NCI-H446 treated with DMSO at 0.1 percent for 48 hours (cell line): ENCODE measurements around the gene PRF1.
"Not testable (repeated sequence)": the region's sequence is repeated elsewhere in the genome, so short reads cannot be mapped to it uniquely, and the experiment has no call there.

ENCODE experiments used
- DNase-seq: peaks from one replicate; lab custom pipeline; 2025; lab: John Stamatoyannopoulos, UW

PRF1 gene

GRCh38 chr10:70617798-70618568 lies 15.4 kb upstream of the PRF1 start:
- DNase-seq = no peak

GRCh38 chr10:70616761-70617160 lies 14.2 kb upstream of the PRF1 start:
- DNase-seq = no peak

GRCh38 chr10:70615784-70616522 lies 13.4 kb upstream of the PRF1 start:
- DNase-seq = no peak

- no peak for DNase-seq
These were observed 12.7 kb upstream of the PRF1 start for GRCh38 chr10:70615211-70615610.

GRCh38 chr10:70614364-70614763 lies 11.8 kb upstream of the PRF1 start:
- DNase-seq = not testable (repeated sequence)

GRCh38 chr10:70613941-70614340 lies 11.4 kb upstream of the PRF1 start:
- DNase-seq = no peak

- DNase-seq = no peak
These were observed 5.4 kb upstream of the PRF1 start for GRCh38 chr10:70607936-70608335.

GRCh38 chr10:70605161-70605560 lies 2.6 kb upstream of the PRF1 start:
- no peak for DNase-seq

GRCh38 chr10:70604106-70604505 lies 1.6 kb upstream of the PRF1 start:
- no peak for DNase-seq

- no peak for DNase-seq
These were observed 884 bp upstream of the PRF1 start for GRCh38 chr10:70603449-70603801.

- no peak for DNase-seq
These were observed 795 bp downstream of the PRF1 start for GRCh38 chr10:70601746-70602145.

GRCh38 chr10:70600512-70601395 lies 1.8 kb downstream of the PRF1 start:
- no peak for DNase-seq

GRCh38 chr10:70599791-70600190 lies 2.8 kb downstream of the PRF1 start:
- DNase-seq = no peak

GRCh38 chr10:70599319-70599718 lies 3.2 kb downstream of the PRF1 start:
- DNase-seq = no peak

GRCh38 chr10:70598857-70599295 lies 3.7 kb downstream of the PRF1 start:
- DNase-seq = no peak

- DNase-seq = no peak
These were observed 4.4 kb downstream of the PRF1 start for GRCh38 chr10:70597856-70598815.

GRCh38 chr10:70596860-70597809 lies 5.4 kb downstream of the PRF1 start:
- no peak for DNase-seq

GRCh38 chr10:70596110-70596798 lies 6.3 kb downstream of the PRF1 start:
- DNase-seq = no peak

GRCh38 chr10:70595566-70596016 lies 7.0 kb downstream of the PRF1 start:
- DNase-seq = no peak
